Breast epithelium (tissue), 3 donors: ENCODE results near the gene CSAD.

Source experiments
- CTCF ChIP-seq, 3 donors: fragments of 450-650 bp; IDR thresholded peaks; one replicate each; pipeline ENCODE4 v1.5.1; 2016 to 2017; ENCODE audit warnings: antibody characterized with exemption in 3 of 3, mild to moderate bottlenecking in 3 of 3, moderate library complexity in 3 of 3
- POLR2AphosphoS5 ChIP-seq, 3 donors: sonication (generic); formaldehyde crosslinking; IDR thresholded peaks; one replicate each; pipeline ENCODE4 v1.6.1; 2017; ENCODE audit warnings: antibody characterized with exemption in 3 of 3

- TF ChIP-seq POLR2AphosphoS5 (IDR thresholded peaks at IDR 0.05) (no peak), CTCF (IDR thresholded peaks at IDR 0.05) (no peak)
These were observed 32.2 kb upstream of the CSAD start for GRCh38 chr12:53212931-53213330.
